HG03575 (cell line): ENCODE measurements around the gene CA6.
"Not testable (repeated sequence)": the region's sequence is repeated elsewhere in the genome, so short reads cannot be mapped to it uniquely, and the experiment has no call there.

Source experiments
- ATAC-seq: cut with Tn5 transposase; IDR thresholded peaks from one replicate; pipeline ENCODE4 v1.9.1; 2021; ENCODE audit not compliant: unreplicated experiment, insufficient number of reproducible peaks, low FRiP score; ENCODE audit errors: extremely low read depth

Gene CA6

DNA sequence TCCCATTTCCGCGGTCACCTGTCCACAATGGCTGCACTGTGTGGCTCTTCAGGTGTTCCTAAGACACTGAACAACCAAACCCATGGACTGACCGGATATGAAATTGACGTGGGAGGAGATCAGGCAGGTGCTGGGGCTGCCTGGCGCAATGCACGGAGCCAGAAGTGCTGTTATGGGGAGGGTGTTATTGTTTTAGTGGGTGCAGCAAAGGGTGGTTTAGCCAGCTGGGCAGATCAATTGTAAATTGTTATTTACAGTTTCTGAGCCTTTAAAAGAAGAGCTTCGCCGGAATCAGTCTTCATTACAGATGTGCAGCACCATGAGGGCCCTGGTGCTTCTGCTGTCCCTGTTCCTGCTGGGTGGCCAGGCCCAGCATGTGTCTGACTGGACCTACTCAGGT, at the start of gene CA6:
Gene CA6, plus strand, starts transcription at position 301 of the 400 bp plus-strand sequence. Its CDS starts 19 bp downstream, at position 320.
- no peak for ATAC-seq

DNA sequence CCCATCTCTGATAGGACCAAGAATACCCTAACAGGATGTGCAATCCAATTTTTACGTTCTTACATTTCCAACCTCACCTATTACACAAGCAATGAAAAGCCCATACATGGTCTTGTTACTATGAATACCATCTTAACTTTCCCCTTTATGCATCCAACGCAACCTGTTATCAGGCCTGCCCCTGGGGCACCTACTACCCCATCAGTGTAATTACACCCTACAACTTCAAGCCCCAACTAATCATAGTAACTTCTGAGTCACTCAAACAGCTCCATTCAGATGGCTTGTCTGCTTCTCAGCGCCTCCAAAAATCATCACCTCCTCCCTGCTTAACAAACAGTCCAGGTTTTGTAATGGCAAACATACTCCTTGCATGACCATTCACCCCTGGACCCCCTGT, 48.9 kb upstream of the CA6 start:
- ATAC-seq = not testable (repeated sequence)

DNA sequence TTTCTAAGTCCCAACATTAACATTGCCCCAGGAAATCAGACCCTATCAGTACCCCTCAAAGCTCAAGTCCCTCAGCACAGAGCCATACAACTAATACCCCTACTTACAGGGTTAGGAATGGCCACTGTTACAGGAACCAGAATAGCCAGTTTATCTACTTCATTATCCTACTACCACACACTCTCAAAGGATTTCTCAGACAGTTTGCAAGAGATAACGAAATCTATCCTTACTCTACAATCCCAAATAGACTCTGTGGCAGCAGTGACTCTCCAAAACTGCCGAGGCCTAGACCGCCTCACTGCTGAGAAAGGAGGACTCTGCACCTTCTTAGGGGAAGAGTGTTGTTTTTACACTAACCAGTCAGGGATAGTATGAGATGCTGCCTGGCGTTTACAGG, 48.2 kb upstream of the CA6 start:
- ATAC-seq = not testable (repeated sequence)

DNA sequence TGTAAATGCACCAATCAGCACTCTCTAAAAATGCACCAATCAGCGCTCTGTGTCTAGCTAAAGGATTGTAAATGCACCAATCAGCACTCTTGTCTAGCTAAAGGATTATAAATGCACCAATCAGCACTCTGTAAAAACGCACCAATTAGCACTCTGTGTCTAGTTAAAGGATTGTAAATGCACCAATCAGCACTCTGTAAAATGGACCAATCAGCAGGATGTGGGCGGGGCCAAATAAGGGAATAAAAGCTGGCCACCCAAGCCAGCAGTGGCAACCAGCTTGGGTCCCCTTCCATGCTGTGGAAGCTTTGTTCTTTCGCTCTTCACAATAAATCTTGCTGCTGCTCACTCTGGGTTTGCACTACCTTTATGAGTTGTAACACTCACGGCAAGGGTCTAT, 47.2 kb upstream of the CA6 start:
- not testable (repeated sequence) for ATAC-seq

DNA sequence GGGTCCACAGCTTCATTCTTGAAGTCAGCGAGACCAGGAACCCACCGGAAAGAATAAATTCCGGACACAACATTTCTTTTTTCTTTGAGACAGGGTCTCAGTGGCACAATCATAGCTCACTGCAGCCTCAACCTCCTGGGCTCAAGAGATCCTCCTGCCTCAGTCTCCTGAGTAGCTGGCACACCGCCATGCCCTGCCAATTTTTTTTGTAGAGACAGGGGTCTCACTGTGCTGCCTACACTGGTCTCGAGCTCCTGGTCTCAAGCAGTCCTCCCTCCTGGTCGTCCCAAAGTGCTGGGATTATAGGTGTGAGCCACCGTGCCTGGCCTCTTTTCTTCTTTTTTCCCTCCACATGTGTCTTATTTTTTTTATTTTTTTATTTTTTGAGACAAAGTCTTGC, 46.6 kb upstream of the CA6 start:
- ATAC-seq = no peak

DNA sequence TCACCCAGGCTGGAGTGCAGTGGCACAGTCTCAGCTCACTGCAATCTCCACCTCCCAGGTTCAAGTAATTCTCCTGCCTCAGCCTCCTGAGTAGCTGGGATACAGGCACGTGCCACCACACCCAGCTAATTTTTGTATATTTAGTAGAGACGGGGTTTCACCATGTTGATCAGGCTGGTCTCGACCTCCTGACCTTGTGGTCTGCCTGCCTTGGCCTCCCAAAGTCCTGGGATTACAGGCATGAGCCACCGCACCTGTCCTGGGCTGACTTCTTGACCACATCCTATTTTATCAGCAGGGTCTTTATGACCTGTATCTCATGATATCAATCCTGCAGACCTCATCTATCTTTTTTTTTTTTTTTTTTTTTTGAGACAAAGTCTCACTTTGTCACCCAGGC, 45.0 kb upstream of the CA6 start:
- not testable (repeated sequence) for ATAC-seq

DNA sequence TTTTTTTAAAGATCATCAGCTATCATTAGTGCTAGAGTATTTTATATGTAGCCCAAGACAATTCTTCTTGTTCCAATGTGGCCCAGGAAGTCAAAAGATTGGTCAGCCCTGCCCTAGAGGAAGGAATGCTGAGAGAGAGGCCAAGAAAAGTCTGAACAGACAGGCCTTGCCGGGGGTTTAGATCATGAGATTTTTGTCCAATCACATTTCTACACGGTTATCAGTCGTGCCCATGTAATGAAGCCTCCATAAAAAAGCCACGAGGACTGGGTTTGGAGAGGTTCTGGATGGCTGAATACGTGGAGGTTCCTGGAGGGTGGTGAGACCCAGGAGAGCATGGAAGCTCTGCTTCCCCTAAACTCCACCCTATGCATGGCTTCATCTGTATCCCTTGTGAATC, 42.9 kb upstream of the CA6 start:
- ATAC-seq = no peak

DNA sequence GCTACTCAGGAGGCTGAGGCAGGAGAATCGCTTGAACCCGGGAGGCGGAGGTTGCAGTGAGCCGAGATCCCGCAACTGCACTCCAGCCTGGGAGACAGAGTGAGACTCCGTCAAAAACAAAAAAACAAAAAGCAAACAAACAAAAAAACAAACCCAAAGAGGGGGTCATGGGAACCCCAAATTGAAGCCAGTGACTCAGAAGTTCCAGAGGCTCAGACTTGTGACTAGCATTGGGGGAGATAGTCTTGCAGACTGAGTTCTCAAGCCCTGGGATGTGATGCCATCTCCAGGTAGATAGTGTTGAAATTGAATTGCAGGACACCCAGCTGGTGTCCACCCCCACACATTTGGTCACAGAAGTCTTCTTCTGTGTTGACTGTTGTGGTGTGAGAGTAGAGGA, 42.3 kb upstream of the CA6 start:
- no peak for ATAC-seq

DNA sequence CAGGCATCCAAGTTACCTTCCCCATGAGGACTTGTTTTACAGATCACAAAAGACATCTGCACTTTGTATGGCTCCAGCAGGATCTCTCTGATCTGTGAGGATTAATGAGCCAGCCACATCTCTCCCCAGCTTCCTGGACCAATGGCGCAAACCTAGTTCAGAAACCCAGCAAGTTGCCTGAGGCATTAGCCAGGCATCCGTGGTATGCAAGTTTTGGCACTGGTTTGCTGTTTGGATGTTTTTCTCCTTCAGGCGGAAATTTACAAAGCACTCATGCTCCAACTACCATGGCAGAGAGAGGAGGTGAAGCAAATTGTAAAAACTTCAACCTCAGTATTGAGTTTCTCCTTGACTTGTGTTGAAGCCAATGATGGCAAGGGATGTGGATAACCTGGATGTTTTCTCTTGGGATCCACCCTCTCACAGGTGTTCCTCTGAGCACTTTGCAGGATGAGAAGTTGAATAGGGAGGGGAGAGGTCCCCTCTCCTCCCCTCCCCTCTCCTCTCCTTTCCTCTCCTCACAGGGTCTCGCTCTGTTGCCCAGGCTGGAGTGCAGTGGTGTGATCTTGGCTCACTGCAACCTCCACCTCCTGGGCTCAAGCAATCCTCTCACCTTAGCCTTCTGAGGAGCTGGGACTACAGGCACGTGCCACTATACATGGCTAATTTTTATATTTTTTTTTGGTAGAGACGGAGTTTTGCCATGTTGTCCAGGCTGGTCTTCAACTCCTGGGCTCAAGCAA, 41.6 kb upstream of the CA6 start:
- ATAC-seq = no peak

DNA sequence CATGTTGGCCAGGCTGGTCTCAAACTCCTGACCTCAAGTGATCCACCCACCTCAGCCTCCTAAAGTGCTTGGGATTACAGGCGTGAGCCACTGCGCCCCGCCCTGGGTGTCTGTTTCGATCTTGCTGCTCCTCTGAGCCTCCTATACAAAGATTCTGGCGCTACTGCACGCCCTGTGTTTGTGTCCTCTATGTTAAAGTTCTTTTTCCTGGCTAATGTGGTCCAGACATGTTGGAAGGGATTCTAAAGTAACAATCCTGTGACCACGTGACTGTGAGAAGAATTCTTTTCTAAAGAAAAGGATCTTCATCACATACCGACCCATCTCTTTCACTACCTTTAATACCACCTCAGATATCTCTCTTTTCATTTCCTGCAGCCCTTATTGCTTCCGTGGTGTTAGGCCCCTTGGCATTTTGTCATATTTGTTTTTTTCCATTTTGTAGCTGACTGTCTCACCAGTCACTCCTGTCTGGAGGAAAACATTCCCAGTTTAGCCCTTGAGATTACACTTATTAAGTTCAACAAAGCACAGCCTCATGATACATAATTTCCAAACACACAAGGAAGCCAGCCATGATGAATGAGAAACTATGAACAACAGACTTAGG, 40.0 kb upstream of the CA6 start:
- no peak for ATAC-seq

DNA sequence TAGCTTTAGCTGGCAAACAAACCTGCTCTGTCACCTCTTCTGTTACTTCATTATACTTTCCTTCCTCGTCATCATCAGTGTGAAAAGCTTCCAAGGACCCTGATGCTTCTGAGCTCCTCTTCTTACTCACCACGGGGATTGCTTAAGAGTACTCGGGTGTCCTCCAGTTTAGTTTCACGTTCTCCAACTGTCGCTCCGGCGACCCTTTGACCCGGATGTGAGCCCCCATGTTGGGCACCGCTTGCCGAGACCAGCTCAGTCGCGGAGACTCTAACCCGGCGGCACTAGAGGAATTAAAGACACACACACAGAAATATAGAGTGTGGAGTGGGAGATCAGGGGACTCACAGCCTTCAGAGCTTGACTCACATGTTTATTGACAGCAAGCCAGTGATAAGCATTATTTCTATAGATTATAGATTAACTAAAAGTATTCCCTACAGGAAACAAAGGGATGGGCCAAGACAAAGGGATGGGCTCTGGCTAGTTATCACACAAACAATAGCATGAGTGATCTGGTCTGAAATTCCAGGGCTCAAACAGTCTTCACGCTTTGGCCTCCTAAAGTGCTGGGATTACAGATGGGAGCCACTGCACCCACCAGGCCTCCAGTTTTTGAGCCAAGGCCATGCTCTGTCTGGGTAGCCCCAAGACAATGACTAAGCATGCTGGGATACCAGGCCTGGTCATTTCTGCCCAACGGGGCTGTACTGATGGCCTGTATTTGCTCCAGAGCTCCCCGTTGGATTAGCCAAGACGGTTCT, 37.1 kb upstream of the CA6 start:
- ATAC-seq = no peak

DNA sequence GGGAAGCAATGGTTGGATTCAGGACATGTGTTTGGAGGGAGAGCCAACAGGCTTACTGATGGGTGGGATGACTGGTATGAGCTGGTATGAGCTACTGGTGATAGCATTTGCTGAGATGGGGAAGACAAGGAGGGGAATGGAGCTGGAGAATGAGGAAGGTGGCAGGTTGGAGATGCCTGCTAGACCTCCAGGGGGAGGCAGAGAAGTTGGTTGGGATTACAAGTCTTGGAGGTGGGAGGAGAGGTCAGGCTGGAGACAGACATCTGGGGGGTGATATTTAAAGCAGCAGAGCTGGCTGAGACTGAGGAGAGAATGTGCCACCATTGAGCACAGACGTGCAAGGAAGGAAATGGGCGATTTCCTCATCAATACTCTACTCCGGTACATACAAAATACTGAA, 35.3 kb upstream of the CA6 start:
- ATAC-seq = no peak

DNA sequence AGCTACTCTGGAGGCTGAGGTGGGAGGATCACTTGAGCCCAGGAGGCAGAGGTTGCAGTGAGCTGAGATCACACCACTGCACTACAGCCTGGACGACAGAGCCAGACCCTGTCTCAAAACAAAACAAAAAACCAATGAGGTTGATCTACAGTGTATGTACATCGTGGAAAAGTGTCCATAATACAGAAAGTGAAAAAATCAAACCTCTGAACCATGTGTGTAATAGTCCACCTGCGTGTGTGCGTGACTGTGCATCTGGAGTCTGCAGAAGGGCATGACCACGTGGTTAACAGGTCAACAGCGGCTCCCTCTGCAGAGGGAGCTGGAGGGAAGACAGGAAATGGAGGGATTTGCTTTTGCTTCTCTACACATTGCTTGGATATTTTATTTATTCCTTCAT, 34.8 kb upstream of the CA6 start:
- no peak for ATAC-seq

DNA sequence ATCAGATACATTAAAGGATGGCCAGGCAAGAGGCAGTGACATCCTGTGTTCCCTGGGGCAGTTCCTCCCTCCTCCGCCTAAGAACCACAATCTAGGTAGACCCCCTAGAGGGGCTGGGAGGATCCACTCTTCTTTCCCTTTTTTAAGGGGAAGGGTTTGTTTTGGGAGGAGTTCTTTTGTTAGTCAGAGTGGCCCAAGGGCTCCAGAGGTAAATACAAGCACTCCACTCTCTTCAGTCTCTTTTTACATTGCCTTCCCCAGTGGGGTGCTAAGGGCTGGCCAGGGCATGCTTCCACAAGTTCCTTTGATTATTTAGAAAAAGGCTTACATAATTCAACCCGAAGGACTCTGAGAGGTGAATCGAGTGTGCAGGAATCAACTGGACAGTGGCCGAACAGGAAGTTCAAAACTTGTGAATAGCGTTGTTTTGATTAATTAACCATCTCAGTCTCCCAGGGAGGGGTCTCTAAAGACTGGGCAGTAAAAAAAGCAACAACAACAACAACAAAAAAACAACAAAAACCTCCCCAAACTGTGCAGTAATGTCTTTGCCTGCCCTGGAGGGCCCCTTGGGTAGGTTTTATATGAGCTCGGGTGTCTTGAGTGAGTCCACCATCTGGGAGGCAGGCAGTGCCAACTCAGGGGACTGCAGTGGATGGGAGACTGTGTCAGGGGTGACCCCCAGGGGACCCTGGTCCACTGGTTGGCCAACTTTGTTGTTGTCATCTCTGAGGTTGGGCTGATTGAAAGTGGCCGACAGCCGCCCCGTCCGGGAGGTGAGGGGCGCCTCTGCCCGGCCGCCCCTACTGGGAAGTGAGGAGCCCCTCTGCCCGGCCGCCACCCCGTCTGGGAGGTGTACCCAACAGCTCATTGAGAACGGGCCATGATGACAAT, 34.0 kb upstream of the CA6 start:
- ATAC-seq = no peak

DNA sequence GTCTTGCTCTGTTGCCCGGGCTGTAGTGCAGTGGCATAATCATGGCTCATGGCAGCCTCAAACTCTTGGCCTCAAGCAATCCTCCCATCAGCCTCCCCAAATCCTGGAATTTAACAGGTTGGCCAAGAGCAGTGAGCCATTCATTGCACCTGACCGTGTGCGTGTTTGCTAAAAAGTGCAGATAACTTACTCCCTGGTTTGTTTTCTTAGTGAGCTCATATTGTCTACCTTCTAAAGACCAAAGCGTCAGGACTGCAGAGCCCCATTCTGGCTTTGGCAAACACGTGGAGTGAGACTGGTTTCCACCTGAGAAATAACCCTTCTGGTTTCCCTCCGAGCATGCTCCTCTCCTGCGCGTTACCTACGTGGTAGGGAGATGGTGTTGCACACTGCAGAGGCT, 32.2 kb upstream of the CA6 start:
- no peak for ATAC-seq

DNA sequence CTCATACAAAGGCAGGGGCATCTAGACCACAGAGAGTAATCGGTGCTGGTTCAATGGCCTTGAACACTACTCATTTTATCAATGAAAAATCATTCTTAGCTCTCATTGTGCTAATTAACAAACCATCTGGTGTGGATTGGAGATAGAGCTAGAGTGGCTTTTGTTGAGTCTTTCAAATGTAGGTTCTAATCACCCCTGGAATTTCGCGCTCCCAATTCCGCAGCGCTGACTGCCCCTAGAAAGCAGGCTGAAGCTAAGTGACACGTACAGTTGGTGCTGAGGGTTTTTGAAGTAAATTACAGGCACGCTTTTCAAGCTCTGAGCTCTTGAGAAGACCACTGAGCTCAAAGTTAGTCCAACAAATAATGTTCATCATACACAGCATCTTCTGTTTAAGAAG, 31.2 kb upstream of the CA6 start:
- no peak for ATAC-seq

DNA sequence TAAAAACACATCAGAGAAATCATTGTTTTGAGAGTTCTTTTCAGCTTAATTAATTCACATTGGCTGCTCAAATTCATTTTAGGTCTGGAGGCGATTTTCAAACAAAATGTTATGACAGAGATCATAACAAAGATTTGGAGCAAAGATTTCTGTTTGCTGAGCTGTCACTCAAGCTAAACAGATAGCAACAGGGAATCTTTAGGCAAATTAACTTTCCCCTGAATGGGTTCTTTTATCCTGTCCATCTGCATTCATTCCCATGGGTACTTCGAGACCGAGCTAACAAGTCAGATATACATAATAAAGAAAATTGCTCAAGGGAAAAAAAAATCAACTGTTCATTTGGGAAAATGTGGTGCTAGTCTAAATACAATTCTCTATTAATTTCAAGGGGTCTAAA, 30.2 kb upstream of the CA6 start:
- no peak for ATAC-seq

DNA sequence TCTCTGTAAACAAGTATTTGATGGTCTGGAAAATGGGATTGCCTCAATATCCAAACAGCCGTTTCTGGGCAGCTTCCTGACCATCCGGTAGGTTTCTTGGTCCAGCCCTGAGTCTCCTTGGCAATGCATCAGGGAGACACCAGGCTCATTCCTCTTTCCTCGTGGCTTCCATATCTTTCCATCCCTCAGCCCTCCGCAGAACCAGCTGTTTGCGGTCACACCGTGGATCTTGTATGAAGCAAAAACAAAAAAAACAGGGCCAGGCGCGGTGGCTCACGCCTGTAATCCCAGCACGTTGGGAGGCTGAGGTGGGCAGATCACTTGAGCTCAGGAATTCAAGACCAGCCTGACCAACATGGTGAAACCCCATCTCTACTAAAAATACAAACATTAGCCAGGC, 28.1 kb upstream of the CA6 start:
- ATAC-seq = not testable (repeated sequence)

DNA sequence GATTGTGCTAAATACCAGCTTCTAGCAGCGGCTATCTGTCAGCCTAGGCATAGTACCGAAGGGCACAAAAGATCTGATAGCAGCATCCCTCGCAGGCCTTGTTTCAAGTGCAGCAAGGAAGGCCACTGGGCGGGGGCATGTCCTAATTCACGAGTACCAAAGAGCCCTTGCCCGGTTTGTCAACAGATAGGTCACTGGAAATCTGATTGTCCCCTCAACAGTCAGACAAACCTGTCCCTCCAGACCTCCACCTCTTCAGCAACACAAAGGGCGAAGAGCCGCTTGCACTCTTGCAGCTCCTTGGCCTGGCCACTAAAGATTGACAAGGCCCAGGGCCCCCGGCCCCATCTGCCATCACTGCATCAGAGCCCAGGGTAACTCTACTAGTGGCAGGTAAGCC, 22.7 kb upstream of the CA6 start:
- no peak for ATAC-seq
